Brain microvascular endothelial cell (primary cell): ENCODE measurements around the gene MFAP3.

Experiments used
- DNase-seq: peaks from one replicate; pipeline ENCODE4 v3.0.0-alpha.2; 2020
- H3K27ac ChIP-seq: fragments of 250-450 bp; sonication (Bioruptor Pico); 2 replicates; pipeline ENCODE4 v1.5.1; 2020; ENCODE audit warnings: mild to moderate bottlenecking, moderate library complexity
- H3K27me3 ChIP-seq: fragments of 250-450 bp; sonication (Bioruptor Pico); replicated peaks from 2 replicates; pipeline ENCODE4 v1.5.1; 2020; ENCODE audit warnings: mild to moderate bottlenecking
- H3K36me3 ChIP-seq: fragments of 250-450 bp; sonication (Bioruptor Pico); replicated peaks from 2 replicates; pipeline ENCODE4 v1.5.1; 2020; ENCODE audit warnings: mild to moderate bottlenecking
- H3K4me3 ChIP-seq: 2 replicates; pipeline ENCODE4 v1.5.1; 2011; ENCODE audit warnings: low read depth, mild to moderate bottlenecking, control low read depth, low read length, moderate library complexity
- in situ Hi-C: cut with HindIII; loops from 2 replicates; pipeline ENCODE4 v1.10.0; 2017; ENCODE audit warnings: low sequenced_read_pairs, low pct_ligation_motif_present
- TF ChIP-seq, protein P1 (sequence below): IDR thresholded peaks from 2 replicates; pipeline ENCODE4 v1.5.1; 2011; ENCODE audit warnings: low read depth, mild to moderate bottlenecking, moderate library complexity, low read length, control low read depth, inconsistent platforms; ENCODE audit errors: missing control alignments

Gene MFAP3

DNA sequence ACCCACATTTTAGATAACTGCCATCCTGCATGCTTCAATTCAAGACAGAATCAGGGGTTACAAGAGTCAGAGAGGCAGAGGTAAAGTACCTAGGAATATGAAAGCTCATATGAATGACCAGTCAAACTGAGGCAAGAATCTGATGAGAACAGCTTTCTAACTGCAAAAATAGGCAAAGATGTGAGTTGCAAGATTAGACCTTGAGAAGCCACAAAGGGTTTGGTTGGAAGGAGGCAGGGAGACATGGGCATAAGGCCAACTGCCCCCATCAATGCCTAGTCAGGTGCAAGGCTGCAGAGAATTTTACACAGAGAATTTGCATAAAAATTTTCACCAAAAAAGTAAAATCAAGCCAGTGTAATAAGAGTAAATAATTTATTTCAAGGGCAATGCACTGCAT, 12.8 kb upstream of the MFAP3 start:
- H3K4me3 ChIP-seq = no peak overlapping the region
- in situ Hi-C loops = no loop called here
- peaks cover 11% of the 10 kb centered on the region for H3K36me3 ChIP-seq
- DNase-seq = no peak
- H3K27ac ChIP-seq = no peak overlapping the region
- no peaks in the 10 kb centered on the region for H3K27me3 ChIP-seq
- TF ChIP-seq, protein P1, sequence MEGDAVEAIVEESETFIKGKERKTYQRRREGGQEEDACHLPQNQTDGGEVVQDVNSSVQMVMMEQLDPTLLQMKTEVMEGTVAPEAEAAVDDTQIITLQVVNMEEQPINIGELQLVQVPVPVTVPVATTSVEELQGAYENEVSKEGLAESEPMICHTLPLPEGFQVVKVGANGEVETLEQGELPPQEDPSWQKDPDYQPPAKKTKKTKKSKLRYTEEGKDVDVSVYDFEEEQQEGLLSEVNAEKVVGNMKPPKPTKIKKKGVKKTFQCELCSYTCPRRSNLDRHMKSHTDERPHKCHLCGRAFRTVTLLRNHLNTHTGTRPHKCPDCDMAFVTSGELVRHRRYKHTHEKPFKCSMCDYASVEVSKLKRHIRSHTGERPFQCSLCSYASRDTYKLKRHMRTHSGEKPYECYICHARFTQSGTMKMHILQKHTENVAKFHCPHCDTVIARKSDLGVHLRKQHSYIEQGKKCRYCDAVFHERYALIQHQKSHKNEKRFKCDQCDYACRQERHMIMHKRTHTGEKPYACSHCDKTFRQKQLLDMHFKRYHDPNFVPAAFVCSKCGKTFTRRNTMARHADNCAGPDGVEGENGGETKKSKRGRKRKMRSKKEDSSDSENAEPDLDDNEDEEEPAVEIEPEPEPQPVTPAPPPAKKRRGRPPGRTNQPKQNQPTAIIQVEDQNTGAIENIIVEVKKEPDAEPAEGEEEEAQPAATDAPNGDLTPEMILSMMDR = no peak

DNA sequence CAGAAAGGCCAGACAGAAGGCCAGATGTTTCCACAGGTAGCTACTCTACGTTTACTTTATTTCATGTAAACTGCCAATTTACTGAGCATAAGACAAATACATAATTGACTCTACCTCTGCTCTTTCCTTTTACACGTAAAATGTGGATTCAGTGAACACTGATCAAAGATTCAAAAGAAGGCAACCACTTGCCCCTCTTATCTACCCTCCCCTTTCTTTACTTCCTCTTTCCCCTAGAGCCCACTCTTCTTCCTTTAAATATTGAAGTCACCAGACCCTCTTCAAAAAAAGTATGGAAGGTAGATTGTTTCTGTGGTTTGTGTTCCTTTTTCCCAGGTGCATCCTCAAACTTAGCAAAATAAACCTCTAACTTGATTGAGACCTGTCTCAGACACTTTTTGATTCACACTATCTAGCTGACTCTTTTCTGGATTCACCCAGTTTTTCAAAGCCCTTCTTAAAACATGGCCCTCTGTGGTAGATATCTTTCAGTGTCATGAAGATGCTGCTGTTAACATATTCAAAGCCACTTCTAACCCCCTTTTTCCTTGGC, 6.8 kb upstream of the MFAP3 start:
- DNase-seq = no peak

DNA sequence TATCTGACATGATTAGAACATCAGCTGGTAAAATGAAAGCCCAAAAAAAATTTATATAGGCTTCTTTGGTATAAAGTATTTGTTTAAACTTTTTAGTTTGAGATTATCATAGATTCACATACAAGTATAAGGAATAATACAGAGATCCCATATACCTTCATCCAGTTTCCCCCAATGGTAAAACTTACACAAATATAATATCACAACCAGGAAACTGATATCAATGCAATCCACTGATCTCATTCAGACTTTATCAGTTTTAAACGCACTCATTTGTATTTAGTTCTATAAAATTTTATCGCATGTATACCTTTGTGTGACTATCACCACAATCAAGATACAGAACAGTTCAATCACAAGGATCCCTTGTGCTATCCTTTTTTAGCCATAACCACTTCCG, 3.8 kb upstream of the MFAP3 start:
- Histone ChIP-seq H3K36me3 (peaks cover 6% of the 10 kb centered on the region), H3K27me3 (no peaks in the 10 kb centered on the region), H3K27ac (no peak overlapping the region), H3K4me3 (no peak overlapping the region)
- DNase-seq = no peak
- TF ChIP-seq, protein P1 = no peak
- in situ Hi-C loops = no loop called here

More for the DNA sequence above, 6.8 kb upstream of the MFAP3 start:
- no peak overlapping the region for H3K4me3 ChIP-seq
- no peaks in the 10 kb centered on the region for H3K27me3 ChIP-seq
- H3K36me3 ChIP-seq = peaks cover 11% of the 10 kb centered on the region
- in situ Hi-C loops = no loop called here
- H3K27ac ChIP-seq = no peak overlapping the region
- TF ChIP-seq, protein P1 = no peak

DNA sequence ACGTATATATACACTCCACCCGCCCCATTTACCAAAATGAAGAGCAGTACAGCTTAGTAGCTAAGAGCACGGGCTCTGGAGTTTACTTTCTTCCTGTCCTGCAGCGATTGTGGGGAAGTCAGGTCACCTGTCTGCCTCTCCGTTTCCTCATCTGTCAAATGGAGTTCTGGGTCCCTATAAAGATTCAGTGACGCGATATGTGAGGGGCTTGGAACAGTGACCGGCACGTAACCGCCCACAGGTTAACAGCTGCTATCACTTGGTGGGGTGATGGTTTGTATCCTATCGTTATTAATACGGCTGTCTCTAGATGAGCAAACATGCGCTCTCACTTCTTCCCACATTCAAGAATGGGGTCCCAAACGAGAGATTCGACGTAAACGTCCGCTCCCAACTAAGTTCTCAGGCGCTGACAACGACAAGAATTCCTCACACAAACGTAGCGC, 483 bp upstream of the MFAP3 start:
- TF ChIP-seq, protein P1 = no peak
- H3K27ac ChIP-seq = peak overlapping the region; percentile 77
- H3K4me3 ChIP-seq = peak overlapping the region; percentile 95
- no peaks in the 10 kb centered on the region for H3K36me3 ChIP-seq
- peak; percentile 27 for DNase-seq
- in situ Hi-C loops = no loop called here
- no peaks in the 10 kb centered on the region for H3K27me3 ChIP-seq

DNA sequence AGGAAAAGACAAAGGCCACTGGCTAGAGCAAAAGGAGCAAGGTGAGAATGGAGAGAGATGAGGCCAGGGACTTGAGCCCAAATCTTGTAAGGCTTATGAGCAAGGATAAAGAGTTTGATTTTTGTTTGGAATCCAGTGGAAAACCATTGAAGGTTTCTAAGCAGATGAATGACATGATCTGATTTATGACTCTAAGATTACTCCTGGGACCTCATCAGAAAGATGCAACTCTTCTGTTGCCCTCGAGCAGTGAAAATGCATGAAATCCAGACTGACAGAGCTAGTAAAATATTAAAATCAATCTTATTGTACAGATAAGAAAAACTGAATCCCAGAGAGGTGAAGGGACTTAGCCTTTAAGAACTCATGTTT, 677 bp downstream of the MFAP3 start:
- Histone ChIP-seq H3K27ac (no peak overlapping the region), H3K4me3 (peak overlapping the region; percentile 95), H3K27me3 (no peaks in the 10 kb centered on the region), H3K36me3 (no peaks in the 10 kb centered on the region)
- in situ Hi-C loops = no loop called here
- no peak for DNase-seq
- TF ChIP-seq, protein P1 = no peak

DNA sequence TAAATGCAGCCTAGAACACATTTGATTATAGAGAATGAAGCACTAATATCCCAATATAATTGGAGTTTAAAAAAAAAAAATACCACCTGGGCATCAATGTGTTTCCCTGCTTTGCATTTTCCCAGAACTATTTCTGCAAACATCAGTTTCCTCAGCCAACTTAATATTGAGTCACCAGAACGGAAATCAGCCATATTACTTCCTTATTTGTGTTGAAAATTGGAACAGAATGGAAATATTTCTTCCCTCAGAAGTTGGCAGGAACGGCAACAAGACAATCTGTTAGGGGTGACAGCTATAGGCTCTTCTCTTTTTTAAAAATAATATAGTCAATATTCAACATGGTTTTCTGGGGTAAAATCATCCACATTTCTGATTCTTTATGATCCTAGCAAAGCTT, 4.0 kb downstream of the MFAP3 start:
- Histone ChIP-seq H3K27ac (no peak overlapping the region), H3K4me3 (no peak overlapping the region), H3K36me3 (no peaks in the 10 kb centered on the region), H3K27me3 (no peaks in the 10 kb centered on the region)
- TF ChIP-seq, protein P1 = no peak
- in situ Hi-C loops = no loop called here
- DNase-seq = no peak
